ENCODE results near the gene ACP7. TPM values are rescaled to one million over a fixed set of nuclear protein-coding genes. Genes with fewer than 3 reads are reported as not detected.

The ACP7 gene
- total RNA-seq, 1 donor from 2014 or later: 0.33 TPM

DNA sequence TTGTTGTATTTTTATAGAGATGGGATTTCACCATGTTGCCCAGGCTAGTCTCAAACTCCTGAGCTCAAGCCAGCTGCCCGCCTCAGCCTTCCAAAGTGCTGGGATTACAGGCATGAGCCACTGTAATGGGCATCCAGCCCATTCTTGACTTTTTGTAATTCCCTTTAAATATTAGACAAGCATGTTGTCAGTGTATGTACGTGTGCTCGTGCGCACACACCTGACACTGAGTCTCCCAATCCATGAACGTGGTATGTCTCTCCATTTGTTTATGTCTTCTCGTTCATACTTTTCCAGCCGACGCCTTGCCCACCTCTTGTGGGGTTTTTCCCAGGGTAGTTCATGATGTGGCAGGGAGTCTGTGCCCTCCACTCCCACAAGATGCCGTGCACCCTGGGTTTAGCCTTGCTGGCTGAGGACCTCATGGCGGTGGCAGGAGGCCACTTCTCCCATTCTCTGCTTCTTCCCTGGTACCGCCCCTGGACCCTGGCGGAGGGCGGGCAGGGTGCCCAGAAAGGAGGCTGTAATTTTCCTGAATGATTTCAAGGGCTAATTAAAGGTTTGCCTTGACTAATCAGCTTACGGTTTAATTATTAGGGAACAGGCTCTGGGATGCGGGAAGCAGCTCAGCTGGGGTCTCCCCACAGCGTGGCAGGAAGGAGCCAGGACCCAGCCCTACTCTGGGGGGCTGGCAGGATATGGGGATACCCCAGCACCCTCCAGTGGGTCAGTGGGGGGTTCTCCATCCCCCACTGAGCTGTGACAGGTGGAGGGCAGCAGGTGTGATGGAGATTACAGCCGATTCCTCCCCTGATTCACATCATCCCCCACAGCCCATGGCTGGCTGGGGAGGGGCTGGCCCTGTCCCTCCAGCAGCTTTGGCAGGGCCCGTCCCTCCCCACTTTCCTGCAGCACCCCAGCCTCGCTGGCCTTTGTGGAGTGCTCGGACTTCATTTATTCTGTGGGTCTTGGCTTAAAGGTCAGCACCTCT is 54.3 kb downstream of the ACP7 start:
- H3K27me3 ChIP-seq (ENCODE audit: control insufficient read depth, insufficient read depth, low read length): no peaks in the 10 kb centered on the region
- H3K36me3 ChIP-seq (ENCODE audit: control insufficient read depth, insufficient read depth, low read length): no peaks in the 10 kb centered on the region
- no peak for DNase-seq (ENCODE audit: low read depth)
- no peak overlapping the region for H3K4me3 ChIP-seq (ENCODE audit: low read depth, low read length)
- no peak for TF ChIP-seq CTCF (IDR thresholded peaks at IDR 0.05; ENCODE audit: insufficient read depth, low read length, poor library complexity, severe bottlenecking)

DNA sequence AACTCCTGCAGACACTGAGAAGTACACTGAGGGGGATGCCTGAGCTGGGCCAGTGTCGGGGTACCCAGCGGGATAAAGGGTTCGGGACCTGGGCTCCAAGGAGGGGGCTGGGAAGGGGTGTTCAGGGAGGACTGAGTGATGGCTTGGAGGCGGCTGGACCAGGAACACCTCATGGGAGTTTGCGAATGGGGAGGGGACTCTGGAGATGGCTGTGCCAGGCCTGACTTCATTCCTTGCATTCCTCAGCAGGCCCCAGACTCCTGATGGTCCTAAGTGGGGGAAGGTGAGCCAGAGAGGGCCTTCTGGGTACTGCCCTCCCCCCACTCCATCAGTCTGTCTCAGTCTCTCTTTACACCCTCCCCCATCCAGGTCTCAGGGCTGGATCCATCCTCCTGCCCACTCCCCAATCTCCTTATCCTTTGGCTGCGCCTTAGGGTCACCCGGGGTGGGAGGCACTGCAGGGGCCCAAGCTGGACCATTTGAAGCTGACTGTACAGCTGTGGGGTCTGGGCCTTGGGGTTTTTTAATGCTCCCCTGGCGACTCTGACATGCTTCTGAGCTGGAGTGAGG is 55.2 kb downstream of the ACP7 start:
- no peaks in the 10 kb centered on the region for H3K27me3 ChIP-seq (ENCODE audit: control insufficient read depth, insufficient read depth, low read length)
- no peak for TF ChIP-seq CTCF (IDR thresholded peaks at IDR 0.05; ENCODE audit: insufficient read depth, low read length, poor library complexity, severe bottlenecking)
- no peak overlapping the region for H3K4me3 ChIP-seq (ENCODE audit: low read depth, low read length)
- no peaks in the 10 kb centered on the region for H3K36me3 ChIP-seq (ENCODE audit: control insufficient read depth, insufficient read depth, low read length)
- no peak for DNase-seq (ENCODE audit: low read depth)

DNA sequence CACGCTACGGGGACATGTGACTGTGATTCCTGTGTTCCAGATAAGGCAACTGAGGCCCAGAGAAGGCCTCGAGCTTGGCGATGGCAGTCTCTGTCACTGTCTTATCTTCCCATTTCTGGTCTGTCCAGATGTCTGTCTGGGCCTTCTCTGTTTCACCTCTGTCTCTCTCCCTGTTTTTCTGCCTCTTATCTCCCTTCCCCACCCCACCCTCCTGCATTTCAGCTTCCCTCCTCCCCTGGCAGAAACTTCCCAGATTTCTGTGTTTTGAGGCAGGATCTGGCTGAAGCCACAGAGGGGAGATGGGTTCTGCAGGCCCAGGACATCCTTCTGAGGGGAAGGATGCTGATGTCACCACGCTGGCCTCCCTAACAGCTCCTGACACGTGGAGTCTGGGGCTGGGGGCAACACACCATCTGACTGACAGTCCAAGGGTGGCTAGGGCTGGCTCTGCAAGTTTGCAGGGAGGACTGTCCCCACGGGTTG is 55.8 kb downstream of the ACP7 start:
- H3K36me3 ChIP-seq (ENCODE audit: control insufficient read depth, insufficient read depth, low read length): no peaks in the 10 kb centered on the region
- no peak for TF ChIP-seq CTCF (IDR thresholded peaks at IDR 0.05; ENCODE audit: insufficient read depth, low read length, poor library complexity, severe bottlenecking)
- no peaks in the 10 kb centered on the region for H3K27me3 ChIP-seq (ENCODE audit: control insufficient read depth, insufficient read depth, low read length)
- H3K4me3 ChIP-seq (ENCODE audit: low read depth, low read length): no peak overlapping the region
- no peak for DNase-seq (ENCODE audit: low read depth)

DNA sequence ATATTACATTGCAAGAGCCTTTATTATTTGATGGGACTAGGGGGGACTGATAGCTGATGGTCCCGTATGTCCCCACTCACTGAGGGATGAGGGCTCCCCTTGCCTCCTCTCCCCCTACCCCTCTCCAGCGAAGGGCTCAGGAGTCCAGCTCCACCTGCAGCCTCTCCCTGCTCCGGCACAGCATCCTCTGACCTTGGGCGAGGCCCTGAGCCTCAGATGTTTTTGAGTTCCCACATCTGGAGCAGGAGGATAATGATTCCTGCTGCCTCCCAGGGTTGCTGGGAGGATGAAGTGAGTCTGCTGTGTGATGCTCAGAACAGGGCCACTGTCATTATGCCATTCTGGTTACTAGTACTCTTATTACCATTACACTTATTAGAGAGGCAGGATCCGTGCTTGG is 56.4 kb downstream of the ACP7 start:
- Histone ChIP-seq H3K27me3 (ENCODE audit: control insufficient read depth, insufficient read depth, low read length) (no peaks in the 10 kb centered on the region), H3K4me3 (ENCODE audit: low read depth, low read length) (no peak overlapping the region), H3K36me3 (ENCODE audit: control insufficient read depth, insufficient read depth, low read length) (no peaks in the 10 kb centered on the region)
- no peak for DNase-seq (ENCODE audit: low read depth)
- no peak for TF ChIP-seq CTCF (IDR thresholded peaks at IDR 0.05; ENCODE audit: insufficient read depth, low read length, poor library complexity, severe bottlenecking)

DNA sequence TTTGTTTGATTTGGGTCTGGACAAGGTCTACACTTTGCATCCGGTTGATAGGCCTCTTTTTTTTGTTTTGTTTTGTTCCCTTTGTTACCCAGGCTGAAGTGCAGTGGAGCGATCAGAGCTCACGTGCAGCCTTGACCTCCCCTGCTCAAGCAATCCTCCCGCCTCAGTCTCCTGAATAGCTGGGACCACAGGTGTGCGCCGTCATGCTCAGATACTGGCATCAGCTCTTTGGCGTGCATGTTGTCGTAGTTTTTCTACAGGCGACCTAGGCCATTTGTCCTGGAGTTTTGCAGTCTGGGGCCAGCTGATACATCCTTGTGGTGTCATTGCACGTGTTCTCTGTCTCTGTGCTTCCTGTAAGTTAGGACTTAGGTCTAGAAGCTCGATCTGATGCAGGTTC is 57.8 kb downstream of the ACP7 start:
- no peaks in the 10 kb centered on the region for H3K36me3 ChIP-seq (ENCODE audit: control insufficient read depth, insufficient read depth, low read length)
- TF ChIP-seq CTCF (IDR thresholded peaks at IDR 0.05; ENCODE audit: insufficient read depth, low read length, poor library complexity, severe bottlenecking): no peak
- no peak overlapping the region for H3K4me3 ChIP-seq (ENCODE audit: low read depth, low read length)
- DNase-seq (ENCODE audit: low read depth): no peak
- H3K27me3 ChIP-seq (ENCODE audit: control insufficient read depth, insufficient read depth, low read length): no peaks in the 10 kb centered on the region

Measured in kidney epithelial cell (primary cell).